ENCODE measurements around the gene ZNF282. TPM values are rescaled to one million over a fixed set of nuclear protein-coding genes. Genes with fewer than 3 reads are reported as not detected.
A peak's percentile ranks its signal among the peaks of the same experiment; 100 is the strongest.

ZNF282 gene
- total and polyA plus RNA-seq, 9 of the 15 experiments (the other 6 are each of a cell fraction or from before 2014, with no cell fraction given), result 0.76 to 58.6 (median 17.4) TPM

DNA sequence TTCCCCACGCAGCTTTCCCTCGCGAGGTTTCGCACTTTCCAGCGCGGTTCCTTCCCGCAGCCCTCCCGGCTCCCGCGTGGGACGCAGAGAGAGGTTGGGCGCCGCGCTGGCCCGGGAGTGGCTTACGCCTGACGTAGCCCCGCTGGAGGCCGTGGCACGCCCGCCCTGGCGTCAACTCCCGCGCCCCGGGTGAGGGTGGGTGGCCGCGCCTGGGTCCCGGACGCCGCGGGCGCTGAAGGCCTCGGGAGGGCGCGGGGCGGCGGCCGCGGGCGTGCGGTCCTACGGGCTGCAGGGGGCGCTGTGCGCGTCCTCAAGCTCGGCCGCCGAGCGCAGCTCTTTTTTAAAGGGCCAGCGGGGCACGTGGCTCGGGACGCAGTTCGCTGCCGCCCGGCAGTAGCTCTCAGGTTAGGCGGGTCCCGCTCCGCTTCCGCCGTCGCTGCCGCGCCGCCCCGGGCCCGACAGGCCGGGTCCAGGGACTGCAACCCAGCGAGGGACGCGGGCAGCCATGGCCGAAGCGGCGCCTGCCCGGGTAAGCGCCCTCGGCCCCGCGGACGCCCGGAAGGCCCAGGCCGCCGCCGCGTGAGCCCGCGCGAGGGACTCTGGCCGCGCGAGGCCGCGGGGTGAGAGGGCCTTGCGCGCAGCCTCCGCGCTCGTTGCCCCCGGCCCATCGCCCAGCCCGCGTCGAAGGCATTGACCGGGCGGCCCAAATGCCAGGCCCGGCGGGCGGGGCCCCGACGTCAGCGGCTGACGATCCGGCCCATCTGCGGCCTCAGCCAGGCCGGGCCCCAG lies 66.7 kb downstream of the ZNF282 start, which contains the start of gene ZNF783 (continued):
- TF ChIP-seq, protein P1, sequence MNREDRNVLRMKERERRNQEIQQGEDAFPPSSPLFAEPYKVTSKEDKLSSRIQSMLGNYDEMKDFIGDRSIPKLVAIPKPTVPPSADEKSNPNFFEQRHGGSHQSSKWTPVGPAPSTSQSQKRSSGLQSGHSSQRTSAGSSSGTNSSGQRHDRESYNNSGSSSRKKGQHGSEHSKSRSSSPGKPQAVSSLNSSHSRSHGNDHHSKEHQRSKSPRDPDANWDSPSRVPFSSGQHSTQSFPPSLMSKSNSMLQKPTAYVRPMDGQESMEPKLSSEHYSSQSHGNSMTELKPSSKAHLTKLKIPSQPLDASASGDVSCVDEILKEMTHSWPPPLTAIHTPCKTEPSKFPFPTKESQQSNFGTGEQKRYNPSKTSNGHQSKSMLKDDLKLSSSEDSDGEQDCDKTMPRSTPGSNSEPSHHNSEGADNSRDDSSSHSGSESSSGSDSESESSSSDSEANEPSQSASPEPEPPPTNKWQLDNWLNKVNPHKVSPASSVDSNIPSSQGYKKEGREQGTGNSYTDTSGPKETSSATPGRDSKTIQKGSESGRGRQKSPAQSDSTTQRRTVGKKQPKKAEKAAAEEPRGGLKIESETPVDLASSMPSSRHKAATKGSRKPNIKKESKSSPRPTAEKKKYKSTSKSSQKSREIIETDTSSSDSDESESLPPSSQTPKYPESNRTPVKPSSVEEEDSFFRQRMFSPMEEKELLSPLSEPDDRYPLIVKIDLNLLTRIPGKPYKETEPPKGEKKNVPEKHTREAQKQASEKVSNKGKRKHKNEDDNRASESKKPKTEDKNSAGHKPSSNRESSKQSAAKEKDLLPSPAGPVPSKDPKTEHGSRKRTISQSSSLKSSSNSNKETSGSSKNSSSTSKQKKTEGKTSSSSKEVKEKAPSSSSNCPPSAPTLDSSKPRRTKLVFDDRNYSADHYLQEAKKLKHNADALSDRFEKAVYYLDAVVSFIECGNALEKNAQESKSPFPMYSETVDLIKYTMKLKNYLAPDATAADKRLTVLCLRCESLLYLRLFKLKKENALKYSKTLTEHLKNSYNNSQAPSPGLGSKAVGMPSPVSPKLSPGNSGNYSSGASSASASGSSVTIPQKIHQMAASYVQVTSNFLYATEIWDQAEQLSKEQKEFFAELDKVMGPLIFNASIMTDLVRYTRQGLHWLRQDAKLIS (CRISPR knock-in tag; IDR thresholded peaks at IDR 0.05), result 0 out of 2 replicates have a peak, but pooled peaks have one; percentile 64
- TF ChIP-seq, protein P2, sequence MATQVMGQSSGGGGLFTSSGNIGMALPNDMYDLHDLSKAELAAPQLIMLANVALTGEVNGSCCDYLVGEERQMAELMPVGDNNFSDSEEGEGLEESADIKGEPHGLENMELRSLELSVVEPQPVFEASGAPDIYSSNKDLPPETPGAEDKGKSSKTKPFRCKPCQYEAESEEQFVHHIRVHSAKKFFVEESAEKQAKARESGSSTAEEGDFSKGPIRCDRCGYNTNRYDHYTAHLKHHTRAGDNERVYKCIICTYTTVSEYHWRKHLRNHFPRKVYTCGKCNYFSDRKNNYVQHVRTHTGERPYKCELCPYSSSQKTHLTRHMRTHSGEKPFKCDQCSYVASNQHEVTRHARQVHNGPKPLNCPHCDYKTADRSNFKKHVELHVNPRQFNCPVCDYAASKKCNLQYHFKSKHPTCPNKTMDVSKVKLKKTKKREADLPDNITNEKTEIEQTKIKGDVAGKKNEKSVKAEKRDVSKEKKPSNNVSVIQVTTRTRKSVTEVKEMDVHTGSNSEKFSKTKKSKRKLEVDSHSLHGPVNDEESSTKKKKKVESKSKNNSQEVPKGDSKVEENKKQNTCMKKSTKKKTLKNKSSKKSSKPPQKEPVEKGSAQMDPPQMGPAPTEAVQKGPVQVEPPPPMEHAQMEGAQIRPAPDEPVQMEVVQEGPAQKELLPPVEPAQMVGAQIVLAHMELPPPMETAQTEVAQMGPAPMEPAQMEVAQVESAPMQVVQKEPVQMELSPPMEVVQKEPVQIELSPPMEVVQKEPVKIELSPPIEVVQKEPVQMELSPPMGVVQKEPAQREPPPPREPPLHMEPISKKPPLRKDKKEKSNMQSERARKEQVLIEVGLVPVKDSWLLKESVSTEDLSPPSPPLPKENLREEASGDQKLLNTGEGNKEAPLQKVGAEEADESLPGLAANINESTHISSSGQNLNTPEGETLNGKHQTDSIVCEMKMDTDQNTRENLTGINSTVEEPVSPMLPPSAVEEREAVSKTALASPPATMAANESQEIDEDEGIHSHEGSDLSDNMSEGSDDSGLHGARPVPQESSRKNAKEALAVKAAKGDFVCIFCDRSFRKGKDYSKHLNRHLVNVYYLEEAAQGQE (IDR thresholded peaks at IDR 0.05; ENCODE audit: borderline replicate concordance), result peak; percentile 36
- TF ChIP-seq, protein P2 (CRISPR knock-in tag; IDR thresholded peaks at IDR 0.05; ENCODE audit: low read depth), result peak; percentile 37; the same call in 1 of the 2 replicates
- TF ChIP-seq GATA2 (CRISPR knock-in tag; IDR thresholded peaks at IDR 0.05), result no peak
- TF ChIP-seq XRCC5 (IDR thresholded peaks at IDR 0.05; ENCODE audit: low read depth, low read length), result no peak
- TF ChIP-seq ZNF79 (CRISPR knock-in tag; IDR thresholded peaks at IDR 0.05; ENCODE audit: low read depth), result no peak
- TF ChIP-seq KHSRP (IDR thresholded peaks at IDR 0.05), result no peak
- no peak for TF ChIP-seq TAF1 (IDR thresholded peaks at IDR 0.05; ENCODE audit: control insufficient read depth, extremely low read depth, insufficient read depth, low read length, severe bottlenecking)
- no peak for TF ChIP-seq CSDE1 (IDR thresholded peaks at IDR 0.05)
- no peak for TF ChIP-seq MTF1 (CRISPR knock-in tag; IDR thresholded peaks at IDR 0.05; ENCODE audit: borderline replicate concordance)
- no peak for TF ChIP-seq PTTG1 (tag; IDR thresholded peaks at IDR 0.05; ENCODE audit: low read depth)
- no peak for TF ChIP-seq MEF2D (tag; conservative IDR thresholded peaks at IDR 0.05; ENCODE audit: low read depth)
- TF ChIP-seq, protein P3, sequence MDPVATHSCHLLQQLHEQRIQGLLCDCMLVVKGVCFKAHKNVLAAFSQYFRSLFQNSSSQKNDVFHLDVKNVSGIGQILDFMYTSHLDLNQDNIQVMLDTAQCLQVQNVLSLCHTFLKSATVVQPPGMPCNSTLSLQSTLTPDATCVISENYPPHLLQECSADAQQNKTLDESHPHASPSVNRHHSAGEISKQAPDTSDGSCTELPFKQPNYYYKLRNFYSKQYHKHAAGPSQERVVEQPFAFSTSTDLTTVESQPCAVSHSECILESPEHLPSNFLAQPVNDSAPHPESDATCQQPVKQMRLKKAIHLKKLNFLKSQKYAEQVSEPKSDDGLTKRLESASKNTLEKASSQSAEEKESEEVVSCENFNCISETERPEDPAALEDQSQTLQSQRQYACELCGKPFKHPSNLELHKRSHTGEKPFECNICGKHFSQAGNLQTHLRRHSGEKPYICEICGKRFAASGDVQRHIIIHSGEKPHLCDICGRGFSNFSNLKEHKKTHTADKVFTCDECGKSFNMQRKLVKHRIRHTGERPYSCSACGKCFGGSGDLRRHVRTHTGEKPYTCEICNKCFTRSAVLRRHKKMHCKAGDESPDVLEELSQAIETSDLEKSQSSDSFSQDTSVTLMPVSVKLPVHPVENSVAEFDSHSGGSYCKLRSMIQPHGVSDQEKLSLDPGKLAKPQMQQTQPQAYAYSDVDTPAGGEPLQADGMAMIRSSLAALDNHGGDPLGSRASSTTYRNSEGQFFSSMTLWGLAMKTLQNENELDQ (CRISPR knock-in tag; IDR thresholded peaks at IDR 0.05; ENCODE audit: borderline replicate concordance), result no peak
